Naive thymus-derived CD8-positive, alpha-beta T cell (primary cell): Measurements from ENCODE around the gene OST4. TPM values are rescaled to one million over a fixed set of nuclear protein-coding genes. Genes with fewer than 3 reads are reported as not detected.

Experiments used
- ATAC-seq, 2 donors: fragments of 150-1000 bp; cut with Tn5 transposase in 1 of 2; sonication (Bioruptor Pico), chemical (Tn5 transposase) in 1 of 2; 1 replicate in 1 of 2; 2 replicates in 1 of 2; pipeline ENCODE4 v1.10.0; 2021; ENCODE audit warnings: mild to moderate bottlenecking in 2 of 2, moderate library complexity in 2 of 2
- POLR2A ChIA-PET: fragments of 350-600 bp; sonication (Branson Sonifier 250); formaldehyde crosslinking; loops from one replicate; lab custom pipeline; 2021; ENCODE audit warnings: antibody characterized with exemption; lab: Charles Lee
- DNase-seq, 10 donors: peaks; one replicate each; pipeline versions ENCODE4 v3.0.0 to v3.0.0-alpha.2; 2020 to 2022
- H3K27ac Mint-ChIP-seq, 10 donors: one replicate each; pipeline ENCODE4 v1.8.0; 2020 to 2022; ENCODE audit warnings: mild to moderate bottlenecking in 10 of 10, mixed read lengths in 10 of 10, moderate library complexity in 4 of 10, inconsistent platforms in 1 of 10
- H3K27me3 Mint-ChIP-seq, 5 donors: one replicate each; pipeline ENCODE4 v1.8.0; 2021 to 2022; ENCODE audit warnings: mixed read lengths in 5 of 5
- H3K36me3 Mint-ChIP-seq, 3 donors: one replicate each; pipeline ENCODE4 v1.8.0; 2020 to 2022; ENCODE audit warnings: mixed read lengths in 3 of 3, mild to moderate bottlenecking in 2 of 3, inconsistent platforms in 1 of 3
- H3K4me1 Mint-ChIP-seq, 4 donors: one replicate each; pipeline ENCODE4 v1.8.0; 2021 to 2022; ENCODE audit warnings: mixed read lengths in 4 of 4
- H3K4me3 Mint-ChIP-seq, 10 donors: one replicate each; pipeline ENCODE4 v1.8.0; 2020 to 2022; ENCODE audit warnings: mild to moderate bottlenecking in 10 of 10, mixed read lengths in 10 of 10, moderate library complexity in 6 of 10, inconsistent platforms in 1 of 10
- H3K9me3 Mint-ChIP-seq, 9 donors: one replicate each; pipeline ENCODE4 v1.8.0; 2020 to 2022; ENCODE audit warnings: mixed read lengths in 9 of 9, mild to moderate bottlenecking in 3 of 9, inconsistent platforms in 1 of 9, moderate library complexity in 1 of 9
- polyA plus RNA-seq, 3 donors: library from polyadenylated mRNA; unstranded; fragments of 300-500 nt; fragmentation: Illumina TruSeq; gene quantifications; one replicate each; pipeline ENCODE4 v1.2.3, GENCODE V29; 2021
- total RNA-seq, 8 experiments: library from RNA in 2 of 8; stranded (reverse) in 2 of 8; gene quantifications; one replicate each; pipeline ENCODE4 v1.2.3 and lab custom pipeline; 2021 to 2026

The OST4 gene
- total and polyA plus RNA-seq, 5 experiments from 2014 or later, result 246 to 916 (median 827) TPM

DNA sequence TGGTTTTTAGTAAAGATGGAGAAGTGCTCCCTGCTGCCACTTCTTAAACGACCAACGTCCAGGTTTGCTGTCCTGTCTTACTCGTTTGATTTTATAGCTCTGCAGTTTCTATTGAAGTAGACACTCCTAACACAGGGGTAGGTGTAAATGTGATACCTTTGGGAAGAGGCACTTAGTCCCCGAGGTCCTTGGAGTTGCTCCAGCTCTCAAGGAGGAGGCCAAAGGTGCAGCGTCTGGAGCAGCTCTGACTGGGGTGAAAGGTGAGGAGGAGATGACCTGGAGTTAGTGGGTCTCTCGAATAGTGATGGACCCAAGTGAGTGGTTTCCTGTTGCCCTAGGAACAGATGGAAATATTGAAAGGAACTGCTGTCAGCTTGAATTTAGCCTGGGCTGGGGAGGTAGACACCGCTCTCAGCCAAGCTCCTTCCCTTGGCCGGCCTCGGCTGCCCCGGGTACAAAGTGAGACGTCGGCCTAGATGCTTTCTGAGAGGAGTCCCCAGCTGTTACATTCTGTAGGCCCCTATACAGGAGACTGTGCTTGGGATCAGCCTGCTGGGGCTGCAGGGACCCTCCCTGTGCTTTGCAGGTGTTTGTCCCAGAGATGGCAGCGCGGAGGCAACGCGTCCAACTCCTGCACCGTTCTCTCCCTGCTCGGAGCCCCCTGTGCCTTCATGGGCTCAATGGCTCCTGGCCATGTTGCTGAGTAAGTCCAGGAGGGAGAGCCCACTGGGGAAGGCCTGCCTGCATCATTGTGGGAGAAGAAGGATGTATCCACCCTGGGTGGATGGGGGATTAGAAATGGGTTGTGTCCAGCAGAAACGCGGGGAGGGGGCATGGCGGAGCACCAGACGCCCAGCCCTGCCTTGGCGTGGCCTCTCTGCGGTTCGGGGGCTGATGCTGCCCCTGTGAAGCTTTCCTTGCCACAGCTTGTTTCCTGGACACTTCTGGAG is 20.6 kb upstream of the OST4 start:
- H3K36me3 Mint-ChIP-seq, result peaks cover 0 to 1% (median 0%) of the 10 kb centered on the region in 3 donors
- no peaks in the 10 kb centered on the region for H3K27me3 Mint-ChIP-seq
- no peak overlapping the region for H3K4me3 Mint-ChIP-seq
- H3K27ac Mint-ChIP-seq, result peak overlapping the region in 2 of 10 donors; percentile 27 to 28
- H3K4me1 Mint-ChIP-seq, result peaks cover 4 to 25% (median 24%) of the 10 kb centered on the region in 4 donors
- peak in 1 of 10 donors; percentile 31 for DNase-seq
- H3K9me3 Mint-ChIP-seq, result no peaks in the 10 kb centered on the region
- no peak for ATAC-seq
- POLR2A ChIA-PET, result interaction anchor here (0.7 to 2.6 kb wide), 2 partner anchors 11 to 125 kb away, joined by 3 to 6 read pairs; partner anchors contain the start of gene CAD

DNA sequence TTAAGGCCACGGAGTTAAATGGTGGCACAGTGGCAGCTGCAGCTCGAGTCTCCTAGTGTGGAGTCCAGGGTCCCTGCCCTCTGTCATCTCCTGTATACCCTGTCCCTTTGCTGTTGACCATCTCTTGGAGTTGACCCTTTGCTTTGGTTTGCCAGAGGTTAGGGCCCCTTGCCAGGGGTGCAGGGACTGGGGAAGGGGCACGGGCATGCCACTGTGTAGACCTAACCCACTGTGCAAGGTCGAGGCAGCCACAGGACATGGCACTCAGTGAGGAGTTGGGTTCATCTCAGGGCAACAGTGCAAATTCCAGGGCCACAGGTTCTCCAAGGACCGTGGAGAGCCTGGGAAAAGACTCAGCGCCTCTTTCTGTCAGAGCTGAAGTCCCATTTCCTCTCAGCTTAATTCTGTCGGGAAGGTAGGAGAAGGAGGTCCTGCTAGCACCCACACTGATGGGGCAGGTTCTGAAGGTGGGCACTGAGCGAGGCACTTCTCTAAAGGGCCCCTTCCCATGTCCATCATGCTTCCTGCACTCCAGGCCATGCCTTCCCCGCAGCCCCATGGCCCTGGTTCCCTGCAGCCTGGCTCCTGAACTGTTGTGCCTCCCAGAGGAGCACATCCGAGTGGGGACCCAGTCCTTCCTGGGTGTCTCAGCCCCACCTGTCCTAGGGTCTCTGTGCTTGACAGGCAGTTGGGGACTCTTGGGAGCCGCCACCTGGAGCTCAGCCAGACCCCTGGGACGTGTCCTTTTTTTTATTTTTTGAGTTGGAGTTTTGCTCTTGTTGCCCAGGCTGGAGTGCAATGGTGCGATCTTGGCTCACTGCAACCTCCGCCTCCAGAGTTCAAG is 17.9 kb upstream of the OST4 start:
- Mint-ChIP-seq H3K4me1 (peaks cover 5 to 24% (median 18%) of the 10 kb centered on the region in 4 donors), H3K9me3 (no peaks in the 10 kb centered on the region), H3K27ac (no peak overlapping the region), H3K36me3 (peaks cover 0 to 1% (median 0%) of the 10 kb centered on the region in 3 donors), H3K27me3 (no peaks in the 10 kb centered on the region), H3K4me3 (no peak overlapping the region)
- DNase-seq, result peak in 1 of 10 donors; percentile 27
- POLR2A ChIA-PET, result interaction anchor here (2.4 to 12.2 kb wide), 3 partner anchors 8 to 38 kb away, joined by 6 to 197 read pairs (median 7); partner anchors contain the start of genes AGBL5 and OST4
- ATAC-seq, result no peak

DNA sequence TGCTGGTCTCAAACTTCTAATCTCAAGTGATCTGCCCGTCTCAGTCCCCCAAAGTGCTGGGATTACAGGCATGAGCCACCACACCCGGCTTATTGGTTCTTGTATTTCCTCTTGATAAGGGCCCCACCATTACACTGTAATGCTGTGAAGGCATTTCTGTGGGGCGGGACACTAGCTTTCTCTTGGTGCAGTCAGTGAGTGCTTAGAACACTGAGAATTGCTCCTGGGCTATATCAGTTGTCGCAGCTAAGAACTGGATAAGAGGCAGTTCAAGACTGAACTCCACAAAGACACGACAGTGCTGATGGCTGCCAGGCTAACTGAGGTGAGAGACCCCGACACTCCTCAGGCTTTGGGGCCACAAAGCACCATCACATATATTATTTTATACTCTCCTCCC is 17.2 kb upstream of the OST4 start:
- ATAC-seq (no peak), DNase-seq (peak in 1 of 10 donors; percentile 52)
- peaks cover 7 to 24% (median 18%) of the 10 kb centered on the region in 4 donors for H3K4me1 Mint-ChIP-seq
- POLR2A ChIA-PET, result interaction anchor here (1.0 to 12.2 kb wide), 3 partner anchors 18 to 191 kb away, joined by 3 to 197 read pairs (median 7); partner anchors contain the start of genes AGBL5 and OST4
- H3K9me3 Mint-ChIP-seq, result no peaks in the 10 kb centered on the region
- peaks cover 0 to 1% (median 0%) of the 10 kb centered on the region in 3 donors for H3K36me3 Mint-ChIP-seq
- peak overlapping the region in 2 of 10 donors; percentile 50 to 79 for H3K27ac Mint-ChIP-seq
- peak overlapping the region in 4 of 10 donors; percentile 20 to 74 (median 24) for H3K4me3 Mint-ChIP-seq
- no peaks in the 10 kb centered on the region for H3K27me3 Mint-ChIP-seq

DNA sequence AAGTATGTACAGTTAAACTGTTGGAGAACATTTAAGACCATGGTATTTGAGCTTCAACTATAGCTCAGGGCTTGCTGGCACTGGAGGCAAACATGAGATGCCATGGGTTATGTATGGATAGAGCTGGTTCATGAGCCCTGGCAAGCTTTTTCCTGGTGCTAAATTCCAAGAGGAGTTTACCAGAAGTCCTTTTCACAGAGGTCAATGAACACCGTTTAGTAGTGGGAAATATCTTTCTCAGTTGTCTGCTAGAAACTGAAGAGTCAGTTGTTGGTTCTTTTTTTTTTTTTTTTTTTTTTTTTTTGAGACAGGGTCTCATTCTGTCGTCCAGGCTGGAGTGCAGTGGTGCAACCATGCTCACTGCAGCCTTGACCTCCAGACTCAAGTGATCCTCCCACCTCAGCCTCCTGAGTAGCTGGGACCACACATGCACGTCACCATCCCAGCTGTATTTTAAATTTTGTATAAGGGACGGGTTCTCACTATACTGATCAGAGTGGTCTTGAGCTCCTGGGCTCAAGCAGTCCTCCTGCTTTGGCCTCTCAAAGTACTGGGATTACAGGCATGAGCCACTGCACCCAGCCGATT is 16.5 kb upstream of the OST4 start:
- DNase-seq, result no peak
- H3K27ac Mint-ChIP-seq, result peak overlapping the region in 2 of 10 donors; percentile 46 to 66
- no peaks in the 10 kb centered on the region for H3K27me3 Mint-ChIP-seq
- POLR2A ChIA-PET, result interaction anchor here (1.0 to 12.2 kb wide), 5 partner anchors 8 to 192 kb away, joined by 3 to 197 read pairs (median 6); partner anchors contain the start of genes AGBL5, OST4 and PREB
- H3K36me3 Mint-ChIP-seq, result peaks cover 0 to 1% (median 0%) of the 10 kb centered on the region in 3 donors
- no peaks in the 10 kb centered on the region for H3K9me3 Mint-ChIP-seq
- peaks cover 7 to 24% (median 18%) of the 10 kb centered on the region in 4 donors for H3K4me1 Mint-ChIP-seq
- H3K4me3 Mint-ChIP-seq, result peak overlapping the region in 9 of 10 donors; percentile 74 to 89 (median 84)
- ATAC-seq, result no peak

DNA sequence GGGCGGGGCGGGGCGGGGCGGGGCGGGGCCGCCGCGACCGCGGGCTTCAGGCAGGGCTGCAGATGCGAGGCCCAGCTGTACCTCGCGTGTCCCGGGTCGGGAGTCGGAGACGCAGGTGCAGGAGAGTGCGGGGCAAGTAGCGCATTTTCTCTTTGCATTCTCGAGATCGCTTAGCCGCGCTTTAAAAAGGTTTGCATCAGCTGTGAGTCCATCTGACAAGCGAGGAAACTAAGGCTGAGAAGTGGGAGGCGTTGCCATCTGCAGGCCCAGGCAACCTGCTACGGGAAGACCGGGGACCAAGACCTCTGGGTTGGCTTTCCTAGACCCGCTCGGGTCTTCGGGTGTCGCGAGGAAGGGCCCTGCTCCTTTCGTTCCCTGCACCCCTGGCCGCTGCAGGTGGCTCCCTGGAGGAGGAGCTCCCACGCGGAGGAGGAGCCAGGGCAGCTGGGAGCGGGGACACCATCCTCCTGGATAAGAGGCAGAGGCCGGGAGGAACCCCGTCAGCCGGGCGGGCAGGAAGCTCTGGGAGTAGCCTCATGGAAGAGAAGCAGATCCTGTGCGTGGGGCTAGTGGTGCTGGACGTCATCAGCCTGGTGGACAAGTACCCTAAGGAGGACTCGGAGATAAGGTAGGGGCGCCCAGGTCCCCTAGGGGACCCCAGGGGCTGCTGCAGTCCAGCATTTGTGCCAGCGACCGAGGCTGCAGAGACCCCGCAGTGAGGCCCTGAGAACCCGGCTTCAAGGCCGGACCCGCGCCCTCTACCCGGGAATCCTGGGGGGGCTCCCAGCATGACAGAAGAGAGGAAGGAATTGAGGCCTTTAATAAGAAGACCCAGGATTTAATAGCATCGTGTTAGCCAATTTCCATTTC is 15.5 kb upstream of the OST4 start, which contains the start of gene KHK:
KHK (plus strand) TSS at position 49 of the 870 bp plus-strand sequence; CDS start at position 537, 488 bp downstream.
- peaks cover 0 to 1% (median 0%) of the 10 kb centered on the region in 3 donors for H3K36me3 Mint-ChIP-seq
- POLR2A ChIA-PET, result interaction anchor here (0.7 to 12.2 kb wide), 10 partner anchors 9 to 284 kb away, joined by 3 to 197 read pairs (median 5); partner anchors contain the start of genes ABHD1, AGBL5, ATRAID and OST4
- ATAC-seq, result no peak

DNA sequence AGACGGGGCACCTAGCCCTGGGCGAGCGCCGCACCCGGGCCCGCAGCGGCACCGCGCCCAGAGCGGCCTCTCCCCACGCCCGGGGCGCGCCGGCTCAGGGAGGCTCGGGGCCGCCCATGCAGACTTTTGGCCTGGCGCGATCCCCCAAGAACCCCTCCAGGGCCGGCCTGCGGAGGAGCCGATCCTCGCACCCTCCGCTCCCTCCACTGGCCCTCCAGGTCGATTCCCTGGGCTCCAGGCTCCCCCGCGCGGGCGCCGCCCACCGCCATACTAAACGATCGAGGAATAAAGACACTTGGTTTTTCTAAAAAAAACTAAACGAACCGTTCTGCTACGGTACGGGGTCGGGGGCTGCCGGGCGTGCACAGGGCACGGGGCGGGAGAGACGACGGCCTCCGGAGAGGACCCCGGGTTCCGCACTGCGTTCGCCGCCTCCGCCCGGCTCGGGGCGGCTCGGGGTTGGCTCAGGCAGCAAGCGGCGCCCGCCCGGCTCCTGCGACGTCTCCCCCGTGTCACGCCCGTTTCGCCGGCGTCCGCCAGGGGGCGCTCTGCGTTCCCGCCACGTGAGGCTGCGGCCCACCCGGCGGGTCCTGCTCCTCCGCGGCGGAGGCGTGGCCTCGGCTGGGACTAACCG is 14.8 kb upstream of the OST4 start:
- peaks cover 12 to 30% (median 24%) of the 10 kb centered on the region in 4 donors for H3K4me1 Mint-ChIP-seq
- H3K9me3 Mint-ChIP-seq, result no peaks in the 10 kb centered on the region
- H3K4me3 Mint-ChIP-seq, result peak overlapping the region; percentile 79 to 89 (median 85)
- no peaks in the 10 kb centered on the region for H3K36me3 Mint-ChIP-seq
- H3K27ac Mint-ChIP-seq, result peak overlapping the region in 8 of 10 donors; percentile 70 to 93 (median 86)
- no peaks in the 10 kb centered on the region for H3K27me3 Mint-ChIP-seq
- peak; percentile 90 to 91 for ATAC-seq
- peak; percentile 95 to 99 (median 99) for DNase-seq
- POLR2A ChIA-PET, result interaction anchor here (0.7 to 12.2 kb wide), 11 partner anchors 9 to 285 kb away, joined by 3 to 197 read pairs (median 4); partner anchors contain the start of genes ABHD1, AGBL5, ATRAID and OST4

More for the DNA sequence above, 15.5 kb upstream of the OST4 start, which contains the start of gene KHK:
- Mint-ChIP-seq H3K4me1 (peaks cover 7 to 24% (median 18%) of the 10 kb centered on the region in 4 donors), H3K9me3 (no peaks in the 10 kb centered on the region), H3K4me3 (peak within 1 kb of the TSS; percentile 79 to 89 (median 85)), H3K27ac (peak within 1 kb of the TSS; percentile 63 to 93 (median 86)), H3K27me3 (no peaks in the 10 kb centered on the region)
- peak in 2 of 10 donors; percentile 11 to 61 for DNase-seq

DNA sequence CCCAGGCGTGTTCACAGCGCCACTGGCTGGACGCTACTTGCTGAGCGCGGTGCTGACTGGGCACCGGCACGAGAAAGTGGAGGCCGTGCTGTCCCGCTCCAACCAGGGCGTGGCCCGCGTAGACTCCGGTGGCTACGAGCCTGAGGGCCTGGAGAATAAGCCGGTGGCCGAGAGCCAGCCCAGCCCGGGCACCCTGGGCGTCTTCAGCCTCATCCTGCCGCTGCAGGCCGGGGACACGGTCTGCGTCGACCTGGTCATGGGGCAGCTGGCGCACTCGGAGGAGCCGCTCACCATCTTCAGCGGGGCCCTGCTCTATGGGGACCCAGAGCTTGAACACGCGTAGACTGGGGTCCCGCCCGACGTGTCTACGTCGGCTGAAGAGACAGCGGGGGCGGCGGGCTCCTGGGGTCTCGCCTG is 14.2 kb upstream of the OST4 start:
- POLR2A ChIA-PET, result interaction anchor here (0.6 to 12.2 kb wide), 7 partner anchors 9 to 271 kb away, joined by 3 to 197 read pairs (median 4); partner anchors contain the start of genes AGBL5, GTF3C2 and OST4
- DNase-seq, result peak in 4 of 10 donors; percentile 10 to 66 (median 28)
- no peak for ATAC-seq
- H3K4me1 Mint-ChIP-seq, result peaks cover 16 to 35% (median 29%) of the 10 kb centered on the region in 4 donors
- H3K27ac Mint-ChIP-seq, result peak overlapping the region; percentile 58 to 87 (median 71)
- no peaks in the 10 kb centered on the region for H3K27me3 Mint-ChIP-seq
- H3K4me3 Mint-ChIP-seq, result peak overlapping the region; percentile 55 to 89 (median 78)
- H3K36me3 Mint-ChIP-seq, result no peaks in the 10 kb centered on the region
- no peaks in the 10 kb centered on the region for H3K9me3 Mint-ChIP-seq

DNA sequence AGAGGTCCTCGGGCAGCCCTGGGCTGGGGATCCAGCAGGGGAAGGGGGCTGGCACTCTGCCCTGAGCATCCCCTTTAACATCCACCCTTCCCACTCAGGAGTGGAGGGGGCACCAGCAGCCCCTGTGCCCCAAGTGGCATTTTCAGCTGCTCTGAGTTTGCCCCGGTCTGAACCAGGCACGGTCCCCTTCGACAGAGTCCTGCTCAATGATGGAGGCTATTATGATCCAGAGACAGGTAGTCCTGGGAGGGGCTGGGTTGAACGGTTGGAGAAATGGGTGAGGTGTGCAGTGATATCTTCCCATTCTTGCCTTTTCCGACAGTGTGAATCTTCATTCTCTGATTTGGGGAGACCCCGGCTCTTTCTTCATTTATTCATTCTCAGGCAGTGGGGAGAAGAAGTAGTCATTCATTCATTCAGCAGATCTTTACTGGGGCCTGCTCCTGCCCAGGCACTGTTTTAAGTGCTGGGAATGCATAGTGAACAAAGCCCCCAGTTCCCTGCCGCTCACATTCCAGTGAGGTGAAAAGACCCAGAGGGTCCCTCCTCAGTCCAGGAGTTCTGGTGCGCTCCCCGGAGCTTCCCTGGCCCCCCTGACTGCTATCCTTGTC is 13.7 kb upstream of the OST4 start:
- H3K9me3 Mint-ChIP-seq, result no peaks in the 10 kb centered on the region
- POLR2A ChIA-PET, result interaction anchor here (0.6 to 12.2 kb wide), 6 partner anchors 8 to 271 kb away, joined by 3 to 197 read pairs (median 5); partner anchors contain the start of genes AGBL5, GTF3C2 and OST4
- H3K4me3 Mint-ChIP-seq, result peak overlapping the region; percentile 55 to 89 (median 78)
- no peaks in the 10 kb centered on the region for H3K36me3 Mint-ChIP-seq
- no peaks in the 10 kb centered on the region for H3K27me3 Mint-ChIP-seq
- ATAC-seq (no peak), DNase-seq (no peak)
- H3K27ac Mint-ChIP-seq, result peak overlapping the region; percentile 58 to 87 (median 71)
- H3K4me1 Mint-ChIP-seq, result peaks cover 17 to 40% (median 32%) of the 10 kb centered on the region in 4 donors

DNA sequence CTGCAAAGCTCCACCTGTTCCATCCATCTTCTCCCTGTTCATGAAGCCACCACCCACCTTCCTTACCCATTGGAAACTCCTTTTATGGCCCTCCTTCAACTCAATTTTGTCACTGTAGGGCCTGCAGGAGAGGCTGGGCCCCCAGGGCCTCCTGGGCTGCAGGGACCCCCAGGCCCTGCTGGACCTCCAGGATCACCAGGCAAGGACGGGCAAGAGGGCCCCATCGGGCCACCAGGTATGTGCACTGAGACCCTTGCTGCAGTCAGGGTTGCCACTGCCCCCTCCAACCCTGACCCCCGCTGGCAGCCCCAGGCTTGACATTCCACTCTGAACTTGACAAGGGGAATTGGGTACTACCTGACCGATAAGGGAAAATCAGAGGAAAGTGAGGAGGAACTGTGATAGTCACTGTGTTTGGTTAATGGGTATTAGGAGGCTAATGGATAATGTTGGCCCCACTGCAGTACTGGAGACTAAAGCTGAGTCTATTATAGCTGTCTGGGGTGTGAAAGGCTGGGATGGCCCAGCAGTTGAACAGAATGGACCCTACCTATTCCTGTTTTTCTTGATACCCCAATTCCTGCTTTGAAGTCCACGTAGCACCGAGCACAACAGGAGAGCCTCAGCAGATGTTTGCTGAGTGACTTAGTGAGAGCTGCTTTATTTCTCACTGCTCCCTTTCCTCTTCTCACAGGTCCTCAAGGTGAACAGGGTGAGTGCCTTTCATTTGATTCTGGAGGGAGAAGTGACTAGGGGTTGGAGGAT is 13.0 kb upstream of the OST4 start:
- no peaks in the 10 kb centered on the region for H3K9me3 Mint-ChIP-seq
- peak in 1 of 10 donors; percentile 27 for DNase-seq
- POLR2A ChIA-PET, result interaction anchor here (1.4 to 12.2 kb wide), 3 partner anchors 14 to 128 kb away, joined by 3 to 197 read pairs (median 129); partner anchors contain the start of genes AGBL5, ATRAID, OST4 and SLC5A6
- H3K27ac Mint-ChIP-seq, result peak overlapping the region in 5 of 10 donors; percentile 49 to 85 (median 56)
- peaks cover 17 to 44% (median 32%) of the 10 kb centered on the region in 4 donors for H3K4me1 Mint-ChIP-seq
- no peaks in the 10 kb centered on the region for H3K36me3 Mint-ChIP-seq
- H3K27me3 Mint-ChIP-seq, result no peaks in the 10 kb centered on the region
- peak overlapping the region; percentile 30 to 89 (median 73) for H3K4me3 Mint-ChIP-seq
- ATAC-seq, result no peak
